ENCODE results near the gene RALGDS. TPM values are rescaled to one million over a fixed set of nuclear protein-coding genes. Genes with fewer than 3 reads are reported as not detected.

Gene RALGDS
- total and polyA plus RNA-seq, 9 of the 15 experiments (the other 6 are each of a cell fraction or from before 2014, with no cell fraction given) = 0.75 to 43.3 (median 27.1) TPM

- 0 out of 2 replicates have a peak, but pooled peaks have one; percentile 11 for TF ChIP-seq STAG1 (CRISPR knock-in tag; IDR thresholded peaks at IDR 0.05; ENCODE audit: borderline replicate concordance)
- no peak for TF ChIP-seq HBP1 (CRISPR knock-in tag; IDR thresholded peaks at IDR 0.05)
- no peak for TF ChIP-seq MITF (IDR thresholded peaks at IDR 0.05)
- no peak for TF ChIP-seq RFX5 (IDR thresholded peaks at IDR 0.05; ENCODE audit: low read depth, low read length)
- no peak for TF ChIP-seq COPS2 (conservative IDR thresholded peaks at IDR 0.05)
- peak; percentile 66 for TF ChIP-seq MGA (IDR thresholded peaks at IDR 0.05)
- TF ChIP-seq GATAD2A (IDR thresholded peaks at IDR 0.05) = no peak
- TF ChIP-seq FOXP1 (CRISPR knock-in tag; IDR thresholded peaks at IDR 0.05) = peak; percentile 4; the same call in 1 of the 2 replicates
- no peak for TF ChIP-seq ADNP (tag; IDR thresholded peaks at IDR 0.05)
- no peak for TF ChIP-seq HDAC3 (IDR thresholded peaks at IDR 0.05; ENCODE audit: borderline replicate concordance, partially characterized antibody)
- TF ChIP-seq SETDB1 (IDR thresholded peaks at IDR 0.05; ENCODE audit: low read length) = no peak
- no peak for TF ChIP-seq SP2 (IDR thresholded peaks at IDR 0.05; ENCODE audit: extremely low read depth, low read depth, low read length, poor library complexity, severe bottlenecking)
- TF ChIP-seq NFE2 (IDR thresholded peaks at IDR 0.05; ENCODE audit: low read depth) = no peak
- no peak for TF ChIP-seq TCF15 (CRISPR knock-in tag; IDR thresholded peaks at IDR 0.05)
These were observed 41.9 kb upstream of the RALGDS start (continued) for GRCh38 chr9:133162861-133163503.
